H9 (cell line): ENCODE measurements around the gene TBC1D9. TPM values are rescaled to one million over a fixed set of nuclear protein-coding genes. Genes with fewer than 3 reads are reported as not detected.
A peak's percentile ranks its signal among the peaks of the same experiment; 100 is the strongest.

ENCODE experiments used
- DNase-seq: peaks from one replicate; pipeline ENCODE4 v3.0.0-alpha.2; 2017
- H2AFZ ChIP-seq: one replicate; pipeline ENCODE4 v1.6.1; 2013; ENCODE audit warnings: mild to moderate bottlenecking, low read length, control low read depth, moderate library complexity
- H2AK5ac ChIP-seq: 2 replicates; pipeline ENCODE4 v1.6.1; 2013; ENCODE audit warnings: low read length, control low read depth, mixed read lengths; ENCODE audit not compliant: insufficient read length
- H2BK120ac ChIP-seq: one replicate; pipeline ENCODE4 v1.6.1; 2013; ENCODE audit warnings: low read depth, mild to moderate bottlenecking, low read length, control low read depth, inconsistent platforms; ENCODE audit not compliant: poor library complexity, severe bottlenecking
- H2BK12ac ChIP-seq: 2 replicates; pipeline ENCODE4 v1.6.1; 2013; ENCODE audit warnings: low read length, control low read depth, mixed read lengths, low read depth; ENCODE audit not compliant: insufficient read length
- H2BK15ac ChIP-seq: 2 replicates; pipeline ENCODE4 v1.6.1; 2013; ENCODE audit warnings: low read depth, low read length, control low read depth
- H2BK20ac ChIP-seq: one replicate; pipeline ENCODE4 v1.6.1; 2013; ENCODE audit warnings: low read depth, mild to moderate bottlenecking, low read length, control low read depth, inconsistent platforms; ENCODE audit not compliant: poor library complexity, severe bottlenecking
- H2BK5ac ChIP-seq: 2 replicates; pipeline ENCODE4 v1.6.1; 2013; ENCODE audit warnings: low read length, control low read depth, mixed read lengths; ENCODE audit not compliant: insufficient read length
- H3K14ac ChIP-seq: 2 replicates; pipeline ENCODE4 v1.6.1; 2013; ENCODE audit warnings: low read length, control low read depth; ENCODE audit not compliant: insufficient read depth
- H3K18ac ChIP-seq: 2 replicates; pipeline ENCODE4 v1.6.1; 2013; ENCODE audit warnings: low read depth, mild to moderate bottlenecking, mixed read lengths, low read length, control low read depth; ENCODE audit not compliant: insufficient read length
- H3K23ac ChIP-seq: 2 replicates; pipeline ENCODE4 v1.6.1; 2013; ENCODE audit warnings: low read length, control low read depth, mixed read lengths, low read depth; ENCODE audit not compliant: insufficient read length
- H3K23me2 ChIP-seq: 2 replicates; pipeline ENCODE4 v1.6.1; 2013; ENCODE audit warnings: low read depth, mild to moderate bottlenecking, mixed read lengths, low read length, control low read depth; ENCODE audit not compliant: insufficient read length, poor library complexity, severe bottlenecking
- H3K27ac ChIP-seq: 2 replicates; pipeline ENCODE4 v1.5.1; 2013; ENCODE audit warnings: low read length, control low read depth, mixed read lengths, low read depth; ENCODE audit not compliant: insufficient read length
- H3K27me3 ChIP-seq: 2 replicates; pipeline ENCODE4 v1.6.1; 2013; ENCODE audit warnings: low read length, control low read depth, inconsistent platforms; ENCODE audit not compliant: insufficient read depth
- H3K4ac ChIP-seq: 2 replicates; pipeline ENCODE4 v1.6.1; 2013; ENCODE audit warnings: low read depth, mild to moderate bottlenecking, control low read depth, inconsistent platforms, low read length, moderate library complexity
- H3K4me1 ChIP-seq: 2 replicates; pipeline ENCODE4 v1.6.1; 2013; ENCODE audit warnings: low read length, control low read depth, inconsistent platforms; ENCODE audit not compliant: insufficient read depth
- H3K4me2 ChIP-seq: 2 replicates; pipeline ENCODE4 v1.6.1; 2013; ENCODE audit warnings: low read length, control low read depth, mixed read lengths; ENCODE audit not compliant: insufficient read length, insufficient read depth
- H3K56ac ChIP-seq: 2 replicates; pipeline ENCODE4 v1.6.1; 2013; ENCODE audit warnings: low read depth, mild to moderate bottlenecking, mixed read lengths, low read length, control low read depth; ENCODE audit not compliant: insufficient read length
- H3K79me1 ChIP-seq: 2 replicates; pipeline ENCODE4 v1.6.1; 2013; ENCODE audit warnings: low read depth, mild to moderate bottlenecking, moderate library complexity, low read length, control low read depth, inconsistent platforms; ENCODE audit not compliant: insufficient read depth, poor library complexity, severe bottlenecking
- H3K79me2 ChIP-seq: 2 replicates; pipeline ENCODE4 v1.6.1; 2013; ENCODE audit warnings: low read length, control low read depth, inconsistent platforms; ENCODE audit not compliant: insufficient read depth
- H3K9ac ChIP-seq: 2 replicates; pipeline ENCODE4 v1.6.1; 2013; ENCODE audit warnings: low read length, control low read depth, mixed read lengths; ENCODE audit not compliant: insufficient read length; ENCODE audit errors: extremely low read depth
- H3K9me3 ChIP-seq: one replicate; pipeline ENCODE4 v1.6.1; 2013; ENCODE audit warnings: low read depth, low read length, inconsistent platforms; ENCODE audit not compliant: control insufficient read depth
- H3T11ph ChIP-seq: one replicate; pipeline ENCODE4 v1.6.1; 2013; ENCODE audit warnings: mild to moderate bottlenecking, low read length, control low read depth, inconsistent platforms
- H4K20me1 ChIP-seq: one replicate; pipeline ENCODE4 v1.6.1; 2013; ENCODE audit not compliant: control insufficient read depth, insufficient read length, insufficient read depth
- H4K5ac ChIP-seq: 2 replicates; pipeline ENCODE4 v1.6.1; 2013; ENCODE audit warnings: low read depth, mild to moderate bottlenecking, mixed read lengths, low read length, control low read depth; ENCODE audit not compliant: insufficient read length
- H4K8ac ChIP-seq: replicated peaks from 2 replicates; pipeline ENCODE4 v1.6.1; 2013; ENCODE audit warnings: low read length, control low read depth, mixed read lengths, low read depth; ENCODE audit not compliant: insufficient read length
- H4K91ac ChIP-seq: 2 replicates; pipeline ENCODE4 v1.6.1; 2013; ENCODE audit warnings: low read depth, mild to moderate bottlenecking, moderate library complexity, mixed read lengths, low read length, control low read depth; ENCODE audit not compliant: insufficient read length
- H3K27ac Mint-ChIP-seq, 3 experiments: 2 replicates in 2 of 3; 3 replicates in 1 of 3; pipeline ENCODE4 v1.8.0; 2020 to 2021; ENCODE audit warnings: mixed read lengths in 3 of 3, mild to moderate bottlenecking in 1 of 3, moderate library complexity in 1 of 3
- H3K27me3 Mint-ChIP-seq: 2 replicates; pipeline ENCODE4 v1.8.0; 2021; ENCODE audit warnings: low read depth, mild to moderate bottlenecking, moderate library complexity, mixed read lengths
- H3K36me3 Mint-ChIP-seq, 3 experiments: 2 replicates in 2 of 3; 3 replicates in 1 of 3; pipeline ENCODE4 v1.8.0; 2020 to 2021; ENCODE audit warnings: low read depth in 3 of 3, mixed read lengths in 3 of 3; ENCODE audit not compliant: insufficient read depth in 1 of 3
- H3K4me1 Mint-ChIP-seq, 2 experiments: 2 replicates each; pipeline ENCODE4 v1.8.0; 2020; ENCODE audit warnings: mixed read lengths in 2 of 2
- H3K4me3 Mint-ChIP-seq, 2 experiments: 2 replicates in 1 of 2; 3 replicates in 1 of 2; pipeline ENCODE4 v1.8.0; 2020 to 2021; ENCODE audit warnings: mild to moderate bottlenecking in 2 of 2, mixed read lengths in 2 of 2, moderate library complexity in 1 of 2
- H3K9me3 Mint-ChIP-seq, 2 experiments: 2 replicates in 1 of 2; 3 replicates in 1 of 2; pipeline ENCODE4 v1.8.0; 2020; ENCODE audit warnings: mild to moderate bottlenecking in 2 of 2, mixed read lengths in 2 of 2, moderate library complexity in 1 of 2
- CTCF ChIP-seq: fragments of 200-600 bp; sonication (generic); conservative IDR thresholded peaks from 3 replicates; pipeline ENCODE4 v1.8.0; 2021; ENCODE audit warnings: antibody characterized with exemption, mild to moderate bottlenecking
- WGBS: extraction: QIAGEN DNeasy Blood & Tissue Kit; methylation state at CpG from one replicate; pipeline ENCODE4 v1.1.7; 2013; ENCODE audit warnings: missing lambda C conversion rate, low lambda C conversion rate, mixed read lengths; ENCODE audit not compliant: insufficient read length; ENCODE audit errors: extremely low coverage; 5-methylcytosine and 5-hydroxymethylcytosine counted together
- total RNA-seq: library from RNA; stranded (reverse); gene quantifications from 2 replicates; pipeline ENCODE4 v1.2.1, GENCODE V29; 2021

The TBC1D9 gene
- total RNA-seq, 1 experiment from 2014 or later: 0.63 TPM

- H3T11ph ChIP-seq: peak overlapping the region; percentile 95
- H4K91ac ChIP-seq: no peak overlapping the region
- H3K14ac ChIP-seq: peak overlapping the region; percentile 84; the same call in 1 of the 2 replicates
- Mint-ChIP-seq H3K27ac (peak overlapping the region; percentile 47 to 97 (median 91); a peak in 5 of 7 replicates), H3K9me3 (no peaks in the 10 kb centered on the region), H3K4me1 (peaks cover 16 to 22% of the 10 kb centered on the region in 2 experiments), H3K36me3 (no peaks in the 10 kb centered on the region), H3K4me3 (no peak overlapping the region), H3K27me3 (no peaks in the 10 kb centered on the region)
- H3K9ac ChIP-seq: no peak overlapping the region
- no peak overlapping the region for H2BK120ac ChIP-seq
- no peak overlapping the region; the same call in 1 of the 2 replicates for H3K4ac ChIP-seq
- H3K9me3 ChIP-seq: no peaks in the 10 kb centered on the region
- H3K23me2 ChIP-seq: no peaks in the 10 kb centered on the region
- H2AFZ ChIP-seq: no peak overlapping the region
- no peak overlapping the region for H2BK12ac ChIP-seq
- H3K4me2 ChIP-seq: no peak overlapping the region
- no peak overlapping the region for H4K8ac ChIP-seq
- no peaks in the 10 kb centered on the region for H3K79me2 ChIP-seq
- TF ChIP-seq CTCF: no peak
- peak overlapping the region; percentile 47 for H3K18ac ChIP-seq
- H2BK5ac ChIP-seq: no peak overlapping the region
- H4K20me1 ChIP-seq: no peaks in the 10 kb centered on the region
- no peak overlapping the region for H3K56ac ChIP-seq
- no peaks in the 10 kb centered on the region for H3K27me3 ChIP-seq
- no peaks in the 10 kb centered on the region for H3K79me1 ChIP-seq
- no CpG with 5 or more reads among the region's 8 CpGs for WGBS
- no peak for DNase-seq
- no peak overlapping the region for H3K23ac ChIP-seq
- H3K27ac ChIP-seq: no peak overlapping the region
- H4K5ac ChIP-seq: no peak overlapping the region
- no peak overlapping the region for H2BK20ac ChIP-seq
- peaks cover 5% of the 10 kb centered on the region; the same call in 1 of the 2 replicates for H3K4me1 ChIP-seq
- no peak overlapping the region for H2BK15ac ChIP-seq
- H2AK5ac ChIP-seq: no peak overlapping the region
These were observed 102.3 kb downstream of the TBC1D9 start for GRCh38 chr4:140653718-140654494.
